ENCODE results near the gene YARS1. TPM values are rescaled to one million over a fixed set of nuclear protein-coding genes. Genes with fewer than 3 reads are reported as not detected.
"Not testable (repeated sequence)": the region's sequence is repeated elsewhere in the genome, so short reads cannot be mapped to it uniquely, and the experiment has no call there.

The YARS1 gene
- total RNA-seq, 3 donors from 2014 or later: 47.0 to 66.7 (median 54.8) TPM

GRCh38 chr1:32791881-32792280 is 25.3 kb downstream of the YARS1 start:
- no peak for DNase-seq
- Histone ChIP-seq H3K36me3 (ENCODE audit: low read depth) (no peaks in the 10 kb centered on the region), H3K9me3 (no peaks in the 10 kb centered on the region), H3K4me1 (ENCODE audit: low read depth) (no peaks in the 10 kb centered on the region), H3K4me3 (no peak overlapping the region)
- intact Hi-C loops (cut with DNase I, micrococcal nuclease): no loop called here
- no peak for TF ChIP-seq CTCF (IDR thresholded peaks at IDR 0.05)
- ATAC-seq: no peak

GRCh38 chr1:32789356-32789755 is 27.8 kb downstream of the YARS1 start:
- DNase-seq; H3K9me3 ChIP-seq; intact Hi-C loops (cut with DNase I, micrococcal nuclease); H3K4me1 ChIP-seq (ENCODE audit: low read depth); H3K36me3 ChIP-seq (ENCODE audit: low read depth); H3K4me3 ChIP-seq: not testable (repeated sequence)
- ATAC-seq: peak; percentile 78

- intact Hi-C loops (cut with DNase I, micrococcal nuclease): no loop called here
- DNase-seq: no peak
- Histone ChIP-seq H3K9me3 (no peaks in the 10 kb centered on the region), H3K4me1 (ENCODE audit: low read depth) (no peaks in the 10 kb centered on the region), H3K4me3 (no peak overlapping the region), H3K36me3 (ENCODE audit: low read depth) (no peaks in the 10 kb centered on the region)
- no peak for TF ChIP-seq CTCF (IDR thresholded peaks at IDR 0.05)
- ATAC-seq: peak; percentile 51
These were observed 30.3 kb downstream of the YARS1 start for GRCh38 chr1:32786856-32787255.

- TF ChIP-seq CTCF (IDR thresholded peaks at IDR 0.05): no peak
- H3K4me3 ChIP-seq: no peak overlapping the region
- no peaks in the 10 kb centered on the region for H3K4me1 ChIP-seq (ENCODE audit: low read depth)
- DNase-seq: no peak
- intact Hi-C loops (cut with DNase I, micrococcal nuclease): no loop called here
- no peak for ATAC-seq
- no peaks in the 10 kb centered on the region for H3K9me3 ChIP-seq
- H3K36me3 ChIP-seq (ENCODE audit: low read depth): no peaks in the 10 kb centered on the region
These were observed 32.3 kb downstream of the YARS1 start for GRCh38 chr1:32784817-32785216.

- ATAC-seq: no peak
- no peak for TF ChIP-seq CTCF (IDR thresholded peaks at IDR 0.05)
- no peak for DNase-seq
- H3K36me3 ChIP-seq (ENCODE audit: low read depth): no peaks in the 10 kb centered on the region
- no peak overlapping the region for H3K4me3 ChIP-seq
- intact Hi-C loops (cut with DNase I, micrococcal nuclease): no loop called here
- no peaks in the 10 kb centered on the region for H3K4me1 ChIP-seq (ENCODE audit: low read depth)
- no peaks in the 10 kb centered on the region for H3K9me3 ChIP-seq
These were observed 33.3 kb downstream of the YARS1 start for GRCh38 chr1:32783851-32784250.

GRCh38 chr1:32782086-32782485 is 35.1 kb downstream of the YARS1 start:
- Histone ChIP-seq H3K36me3 (ENCODE audit: low read depth) (no peaks in the 10 kb centered on the region), H3K4me3 (no peak overlapping the region), H3K4me1 (ENCODE audit: low read depth) (no peaks in the 10 kb centered on the region), H3K9me3 (no peaks in the 10 kb centered on the region)
- no peak for TF ChIP-seq CTCF (IDR thresholded peaks at IDR 0.05)
- intact Hi-C loops (cut with DNase I, micrococcal nuclease): no loop called here
- no peak for ATAC-seq
- no peak for DNase-seq

All from mucosa of descending colon (tissue), 3 donors.